Kidney tubule cell (primary cell): ENCODE measurements around the gene SETDB1.
"Not testable (repeated sequence)": the region's sequence is repeated elsewhere in the genome, so short reads cannot be mapped to it uniquely, and the experiment has no call there.

ENCODE experiments used
- DNase-seq: peaks from one replicate; pipeline ENCODE4 v3.0.0-alpha.2; 2018; ENCODE audit warnings: low spot score

Gene SETDB1

DNA sequence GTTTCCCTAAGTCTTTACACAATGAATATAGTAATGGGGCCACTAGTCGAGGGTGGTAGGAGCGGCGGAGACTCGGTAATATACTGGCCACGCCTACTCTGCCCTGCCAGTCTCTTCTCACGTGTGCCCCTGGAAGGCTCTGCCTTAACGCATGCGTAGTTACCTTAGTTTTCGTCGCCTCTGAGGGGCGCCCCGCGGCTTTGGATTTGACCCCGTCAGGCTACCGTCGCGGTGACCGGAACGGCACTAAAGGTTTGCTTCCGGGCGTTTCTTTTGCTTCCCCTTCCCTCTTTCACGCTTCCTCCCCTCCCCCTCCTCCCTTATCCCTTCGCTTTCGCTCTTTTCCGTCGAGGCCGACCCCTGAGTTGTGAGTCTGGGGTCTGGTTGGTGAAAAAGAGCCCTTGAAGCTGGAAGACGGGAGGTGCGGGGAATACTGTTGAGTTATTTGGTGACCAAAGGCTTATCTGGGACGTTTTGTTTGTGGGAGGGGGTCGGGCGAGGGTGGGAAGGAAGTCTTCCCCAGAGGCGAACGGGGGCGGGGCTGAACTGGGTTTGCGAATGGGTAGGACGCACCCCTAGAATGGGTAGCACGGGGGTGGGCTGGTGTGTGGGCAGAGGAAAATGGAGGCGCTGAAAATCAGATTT is at the start of gene SETDB1:
Gene SETDB1 (plus strand): TSS at position 267 of the 645 bp plus-strand sequence. CDS start 1,352 bp downstream, outside the sequence.
- peak; percentile 98 for DNase-seq

DNA sequence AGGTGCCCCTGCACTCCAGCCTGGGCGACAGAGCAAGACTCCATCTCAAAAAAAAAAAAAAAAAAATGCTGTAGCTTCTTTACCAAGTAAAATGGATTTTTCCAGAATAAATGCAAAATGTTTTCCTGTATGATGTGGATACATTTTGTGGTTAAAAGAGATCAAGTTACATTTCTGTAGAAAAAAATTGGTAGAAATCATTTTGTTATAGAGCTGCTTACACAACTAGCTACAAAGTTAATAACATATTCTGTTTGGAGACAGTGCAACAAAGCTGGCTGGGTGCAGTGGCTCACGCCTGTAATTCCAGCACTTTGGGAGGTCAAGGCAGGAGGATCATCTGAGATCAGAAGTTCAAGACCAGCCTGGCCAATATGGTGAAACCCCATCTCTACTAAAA is 47.2 kb upstream of the SETDB1 start:
- not testable (repeated sequence) for DNase-seq

- DNase-seq: no peak
Observed at GRCh38 chr1:150881331-150882070, 44.7 kb upstream of the SETDB1 start.

- not testable (repeated sequence) for DNase-seq
Observed at GRCh38 chr1:150883121-150883520, 43.0 kb upstream of the SETDB1 start.

- DNase-seq: peak; percentile 54
Observed at GRCh38 chr1:150887018-150887417, 39.1 kb upstream of the SETDB1 start, which contains the start of gene CTXND2. CTXND2 (plus strand) TSS chr1:150887136; CDS start chr1:150912315, 25,179 bp downstream.

- no peak for DNase-seq
Observed at GRCh38 chr1:150888727-150889126, 37.4 kb upstream of the SETDB1 start.

- DNase-seq: no peak
Observed at GRCh38 chr1:150890033-150890416, 36.1 kb upstream of the SETDB1 start.

GRCh38 chr1:150893336-150893913 is 32.7 kb upstream of the SETDB1 start:
- DNase-seq: no peak

DNA sequence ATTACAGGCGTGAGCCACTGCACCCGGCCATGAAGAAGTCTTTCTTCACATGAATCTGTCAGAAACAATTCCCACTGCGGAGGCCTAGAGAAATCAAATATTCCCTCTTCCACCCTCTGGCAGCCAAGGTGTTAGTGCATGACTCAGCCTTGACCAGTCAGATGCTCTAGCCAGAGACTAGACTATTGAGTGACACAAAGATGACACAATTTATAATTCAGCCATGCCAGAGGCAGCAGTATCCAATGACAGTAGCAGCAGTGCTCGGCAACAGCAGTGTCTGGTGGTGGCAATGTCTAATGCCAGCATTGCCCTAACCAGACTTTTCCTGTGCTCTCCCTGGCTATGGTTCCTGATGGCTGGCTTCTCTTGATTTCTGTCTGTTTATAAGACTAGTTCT is 30.5 kb upstream of the SETDB1 start:
- DNase-seq: peak; percentile 89

DNA sequence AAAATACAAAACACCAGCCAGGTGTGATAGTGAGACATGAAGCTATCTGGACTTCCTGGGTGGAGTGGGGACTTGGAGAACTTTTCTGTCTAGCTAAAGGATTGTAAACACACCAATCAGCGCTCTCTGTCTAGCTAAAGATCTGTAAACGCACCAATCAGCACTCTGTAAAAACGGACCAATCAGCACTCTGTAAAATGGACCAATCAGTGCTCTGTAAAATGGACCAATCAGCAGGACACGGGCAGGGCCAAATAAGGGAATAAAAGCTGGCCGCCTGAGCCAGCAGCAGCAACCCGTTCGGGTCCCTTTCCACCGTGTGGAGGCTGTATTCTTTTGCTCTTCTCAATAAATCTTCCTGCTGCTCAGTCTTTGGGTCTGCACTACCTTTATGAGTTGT is 26.4 kb upstream of the SETDB1 start:
- not testable (repeated sequence) for DNase-seq

GRCh38 chr1:150902346-150902745 is 23.8 kb upstream of the SETDB1 start:
- no peak for DNase-seq

- DNase-seq: no peak
Observed at GRCh38 chr1:150902751-150903150, 23.4 kb upstream of the SETDB1 start.

DNA sequence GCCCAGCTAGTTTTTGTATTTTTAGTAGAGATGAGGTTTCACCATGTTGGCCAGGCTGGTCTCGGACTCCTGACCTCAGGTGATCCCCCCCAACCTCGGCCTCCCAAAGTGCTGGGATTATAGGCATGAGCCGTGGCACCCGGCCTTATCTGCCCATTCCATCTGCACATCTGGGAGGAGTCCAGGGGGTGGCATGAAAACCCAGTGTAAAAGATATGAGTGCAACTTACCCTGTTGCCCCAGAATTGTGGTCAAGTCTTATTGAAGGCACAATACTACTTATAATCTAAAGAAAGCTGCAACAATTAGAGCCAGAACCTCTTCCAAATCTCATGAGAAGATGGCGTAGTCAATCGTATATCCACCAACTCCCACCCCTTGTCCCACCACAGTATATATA is 20.9 kb upstream of the SETDB1 start:
- no peak for DNase-seq

- no peak for DNase-seq
Observed at GRCh38 chr1:150906329-150906728, 19.8 kb upstream of the SETDB1 start.

DNA sequence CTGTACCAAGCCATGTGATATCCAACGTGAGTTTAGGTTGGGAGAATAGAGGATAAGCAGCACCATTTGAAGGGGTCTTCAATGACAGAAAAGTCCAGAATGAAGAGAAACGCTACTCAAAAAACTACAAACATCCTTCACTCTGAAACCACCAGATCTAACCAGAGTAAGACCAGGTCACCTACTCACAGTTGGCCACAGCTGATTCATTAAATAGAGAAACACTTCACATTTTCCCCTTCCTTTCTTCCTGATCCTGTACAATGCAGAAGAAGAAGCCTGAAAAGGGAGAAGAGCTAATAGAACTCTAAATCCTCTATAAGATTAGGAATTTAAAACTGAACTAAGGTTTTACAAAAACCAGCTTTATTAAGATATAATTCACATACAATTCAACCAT is 19.4 kb upstream of the SETDB1 start:
- no peak for DNase-seq

DNA sequence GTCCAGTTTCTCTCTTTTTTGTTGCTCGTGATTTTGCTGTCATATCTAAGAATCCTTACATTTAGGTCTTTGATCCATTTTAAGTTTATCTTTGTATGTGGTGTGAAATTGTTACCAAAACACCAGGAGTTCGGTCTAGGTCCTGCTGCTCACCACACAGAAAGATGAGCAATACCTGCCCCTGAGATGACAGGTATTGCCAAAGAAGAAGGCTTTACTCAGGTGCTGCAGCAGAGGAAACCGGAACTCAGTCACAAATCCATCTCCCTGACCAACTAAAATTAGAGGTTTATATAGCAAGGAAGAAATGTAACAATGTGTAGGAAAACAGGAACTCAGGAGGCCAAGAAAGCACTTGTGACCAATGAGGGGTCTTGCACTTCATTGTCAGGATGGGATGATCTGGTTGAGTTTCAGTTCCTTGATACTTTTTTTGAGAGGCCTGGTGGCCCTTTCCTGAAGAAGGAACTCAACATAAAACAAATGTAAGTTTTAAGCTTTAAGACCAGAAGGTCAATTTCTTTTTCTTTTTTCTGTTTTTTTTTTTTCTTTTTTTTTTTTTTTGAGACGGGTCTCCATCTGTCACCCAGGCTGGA is 16.5 kb upstream of the SETDB1 start:
- DNase-seq: no peak

- no peak for DNase-seq
Observed at GRCh38 chr1:150912623-150913022, 13.5 kb upstream of the SETDB1 start.

DNA sequence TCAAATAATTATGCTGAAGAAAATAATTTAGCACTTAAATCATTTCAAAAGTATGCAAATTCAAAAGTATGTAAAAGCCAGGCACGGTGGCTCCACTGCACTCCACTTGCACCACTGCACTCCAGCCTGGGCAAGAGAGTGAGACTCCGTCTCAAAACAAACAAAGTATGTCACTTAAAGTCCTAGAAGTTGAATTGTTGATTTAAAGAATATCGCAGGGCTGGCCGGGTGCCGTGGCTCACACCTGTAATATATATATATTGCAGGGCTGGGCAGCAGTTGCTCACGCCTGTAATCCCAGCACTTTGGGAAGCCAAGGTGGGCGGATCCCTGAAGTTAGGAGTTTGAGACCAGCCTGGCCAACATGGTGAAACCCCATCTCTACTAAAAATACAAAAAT is 8.8 kb upstream of the SETDB1 start:
- no peak for DNase-seq

DNA sequence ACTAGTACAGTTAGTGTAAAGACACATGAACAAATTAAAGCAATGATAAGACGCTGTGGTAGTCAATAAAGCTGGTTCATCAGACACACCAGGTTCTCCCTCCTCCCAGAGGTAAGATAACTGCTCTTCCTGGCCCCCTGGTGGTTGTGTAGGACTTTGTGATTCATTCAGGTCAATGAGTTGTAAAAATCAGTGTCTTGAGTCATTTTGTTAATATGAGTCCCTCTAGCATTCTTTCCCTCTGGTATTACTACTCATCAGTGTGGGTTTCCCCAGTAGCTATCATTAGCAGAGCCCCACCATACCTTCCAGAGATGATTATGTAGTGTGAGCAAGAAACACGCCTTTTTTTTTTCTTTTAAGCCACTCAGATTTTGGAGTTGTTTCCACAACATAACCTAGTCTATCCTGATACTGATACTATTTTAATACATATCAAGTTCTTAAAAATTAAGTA is 3.6 kb upstream of the SETDB1 start:
- peak; percentile 95 for DNase-seq

GRCh38 chr1:150925080-150925479 is 1.1 kb upstream of the SETDB1 start:
- no peak for DNase-seq

DNA sequence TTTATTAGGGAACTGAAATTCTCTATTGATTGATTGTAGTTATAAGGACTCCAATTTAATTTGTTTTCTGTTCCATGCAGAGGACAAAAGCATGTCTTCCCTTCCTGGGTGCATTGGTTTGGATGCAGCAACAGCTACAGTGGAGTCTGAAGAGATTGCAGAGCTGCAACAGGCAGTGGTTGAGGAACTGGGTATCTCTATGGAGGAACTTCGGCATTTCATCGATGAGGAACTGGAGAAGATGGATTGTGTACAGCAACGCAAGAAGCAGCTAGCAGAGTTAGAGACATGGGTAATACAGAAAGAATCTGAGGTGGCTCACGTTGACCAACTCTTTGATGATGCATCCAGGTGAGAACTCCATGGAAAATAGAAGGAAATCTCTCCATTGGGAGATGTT is 1.5 kb downstream of the SETDB1 start:
- no peak for DNase-seq

GRCh38 chr1:150928286-150928685 is 2.1 kb downstream of the SETDB1 start:
- DNase-seq: no peak

DNA sequence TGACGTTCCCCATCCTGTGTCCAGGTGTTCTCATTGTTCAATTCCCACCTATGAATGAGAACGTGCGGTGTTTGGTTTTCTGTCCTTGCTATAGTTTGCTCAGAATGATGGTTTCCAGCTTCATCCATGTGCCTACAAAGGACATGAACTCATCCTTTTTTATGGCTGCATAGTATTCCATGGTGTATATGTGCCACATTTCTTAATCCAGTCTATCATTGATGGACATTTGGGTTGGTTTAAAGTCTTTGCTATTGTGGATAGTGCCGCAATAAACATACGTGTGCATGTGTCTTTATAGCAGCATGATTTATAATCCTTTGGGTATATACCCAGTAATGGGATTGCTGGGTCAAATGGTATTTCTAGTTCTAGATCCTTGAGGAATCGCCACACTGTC is 2.6 kb downstream of the SETDB1 start:
- not testable (repeated sequence) for DNase-seq
